Measurements from ENCODE around the gene PES1.
"Not testable (repeated sequence)": the region's sequence is repeated elsewhere in the genome, so short reads cannot be mapped to it uniquely, and the experiment has no call there.

Gene PES1

GRCh38 chr22:30552719-30553118 lies 39.0 kb downstream of the PES1 start:
- DNase-seq (ENCODE audit: low spot score): no peak

- DNase-seq (ENCODE audit: low spot score): not testable (repeated sequence)
These were observed 39.9 kb downstream of the PES1 start for GRCh38 chr22:30551813-30552212.

- no peak for DNase-seq (ENCODE audit: low spot score)
These were observed 44.5 kb downstream of the PES1 start for GRCh38 chr22:30547188-30547587.

DNA sequence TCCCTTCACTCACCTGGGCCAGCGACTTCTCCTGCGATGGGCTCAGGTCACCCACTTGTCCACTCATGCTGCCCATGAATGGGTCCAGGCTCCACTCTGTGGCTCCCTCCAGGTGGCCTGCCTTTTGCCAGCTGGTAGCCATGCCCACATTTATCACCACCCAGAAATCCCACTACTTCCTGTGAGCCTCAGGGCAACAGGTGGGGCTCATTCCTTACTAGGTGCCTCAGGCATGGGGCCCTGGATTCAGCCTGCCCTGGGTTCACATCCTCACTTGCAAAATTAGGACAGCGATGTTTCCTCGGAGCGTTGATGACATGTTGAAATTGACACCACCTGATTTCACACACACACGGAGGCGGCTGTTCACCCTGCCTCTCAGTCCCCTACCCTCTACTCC lies 45.1 kb downstream of the PES1 start, which contains the start of gene SEC14L6:
Gene SEC14L6 (minus strand): TSS at position 126 of the 400 bp plus-strand sequence. CDS start 59 bp downstream, at position 67.
- no peak for DNase-seq (ENCODE audit: low spot score)

GRCh38 chr22:30542811-30543188 lies 48.9 kb downstream of the PES1 start:
- DNase-seq (ENCODE audit: low spot score): no peak

- DNase-seq (ENCODE audit: low spot score): no peak
These were observed 49.5 kb downstream of the PES1 start for GRCh38 chr22:30541961-30542810.

- not testable (repeated sequence) for DNase-seq (ENCODE audit: low spot score)
These were observed 50.2 kb downstream of the PES1 start for GRCh38 chr22:30541511-30541910.

GRCh38 chr22:30539368-30539767 lies 52.3 kb downstream of the PES1 start:
- DNase-seq (ENCODE audit: low spot score): no peak

- no peak for DNase-seq (ENCODE audit: low spot score)
These were observed 53.4 kb downstream of the PES1 start for GRCh38 chr22:30538280-30538679.

DNA sequence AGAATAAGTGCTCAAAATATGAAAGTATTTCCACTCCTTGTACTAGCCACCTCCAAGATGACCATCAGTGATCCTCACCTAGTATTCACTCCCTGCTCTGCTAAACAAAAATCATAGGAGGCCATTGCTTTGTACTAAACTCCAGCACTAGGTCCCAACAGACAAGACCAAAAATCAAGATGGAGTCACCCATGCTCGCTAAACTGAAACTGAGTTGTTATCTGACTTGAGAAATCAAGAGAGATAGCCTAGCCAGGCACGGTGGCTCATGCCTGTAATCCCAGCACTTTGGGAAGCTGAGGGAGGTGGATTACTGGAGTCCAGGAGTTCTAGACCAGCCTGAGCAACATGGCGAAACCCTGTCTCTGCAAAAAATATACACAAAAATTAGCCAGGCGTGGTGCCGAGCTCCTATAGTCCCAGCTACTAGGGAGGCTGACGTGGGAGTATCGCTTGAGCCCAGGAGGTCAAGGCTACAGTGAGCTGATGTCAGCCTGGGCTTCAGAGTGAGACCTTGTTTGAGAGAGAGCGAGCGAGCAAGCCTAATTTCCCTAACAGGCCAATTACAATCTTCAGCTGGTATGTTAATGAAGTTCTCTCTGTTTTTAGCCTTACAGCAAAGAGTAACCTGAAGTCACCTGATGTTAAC lies 54.5 kb downstream of the PES1 start:
- DNase-seq (ENCODE audit: low spot score): no peak

- DNase-seq (ENCODE audit: low spot score): no peak
These were observed 56.5 kb downstream of the PES1 start for GRCh38 chr22:30535182-30535581.

DNA sequence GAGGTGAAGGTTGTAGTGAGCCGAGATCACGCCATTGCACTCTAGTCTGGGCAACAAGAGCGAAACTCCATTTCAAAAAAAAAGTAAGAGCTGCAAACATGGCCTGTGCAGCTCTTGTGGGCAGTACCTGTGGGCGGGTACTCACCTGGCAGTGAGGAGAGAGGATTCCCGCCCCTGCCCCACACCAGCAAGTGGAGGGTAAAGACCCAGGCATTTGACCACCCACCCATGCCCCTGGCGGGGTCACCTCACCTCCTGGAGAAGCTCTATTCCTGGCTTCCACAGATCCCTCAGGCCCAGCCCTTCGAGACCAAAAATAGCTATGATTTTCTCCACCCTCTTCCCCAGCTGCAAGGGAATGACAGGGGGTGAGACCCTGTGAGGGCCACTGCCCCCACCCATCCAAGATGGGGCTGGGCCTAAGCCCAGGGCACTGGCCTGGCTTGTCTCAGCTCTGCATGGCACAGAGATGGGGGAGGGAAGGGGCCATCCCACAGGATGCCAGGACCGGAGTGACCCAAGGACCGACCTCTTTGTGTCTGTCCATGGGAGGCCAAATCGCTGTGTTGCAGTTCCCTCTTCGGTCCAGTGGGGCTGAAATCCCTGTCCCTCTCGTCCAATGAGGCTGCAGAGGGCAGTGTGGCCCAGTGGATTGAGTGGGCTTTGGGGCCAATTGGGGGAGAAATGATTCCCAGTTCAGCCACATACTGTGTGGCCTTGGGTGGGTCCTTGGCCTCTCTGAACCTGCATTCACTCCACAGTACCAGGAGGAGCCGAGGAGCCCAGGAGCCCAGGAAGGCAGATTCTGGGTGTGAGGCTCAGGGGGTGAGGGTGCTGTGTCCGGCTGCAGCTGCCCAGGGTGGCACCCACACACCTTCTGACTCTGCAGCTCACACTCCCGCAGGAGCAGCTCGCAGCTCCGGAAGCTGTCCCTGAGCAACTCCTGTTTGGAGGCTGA lies 59.8 kb downstream of the PES1 start:
- no peak for DNase-seq (ENCODE audit: low spot score)

GRCh38 chr22:30526656-30527055 lies 65.1 kb downstream of the PES1 start:
- no peak for DNase-seq (ENCODE audit: low spot score)

Measured in CD4-positive, alpha-beta T cell treated with Interleukin-15 for 4 hours (primary cell).